A549 (cell line): ENCODE data around the gene UTF1. TPM values are rescaled to one million over a fixed set of nuclear protein-coding genes. Genes with fewer than 3 reads are reported as not detected.

Experiments
- ATAC-seq, 2 experiments: fragments of 200-7000 bp in 1 of 2; fragments of >200 bp in 1 of 2; cut with Nextera tagmentation in 1 of 2; cut with Tn5 transposase in 1 of 2; 3 replicates each; pipeline versions ENCODE4 v1.8.0 to v1.9.1; 2018 to 2020; ENCODE audit warnings: mild to moderate bottlenecking in 1 of 2, moderate library complexity in 1 of 2
- CTCF ChIA-PET: fragments of 300-600 bp; sonication (Branson Sonifier 250); formaldehyde crosslinking; extraction: SDS; loops from one replicate; lab custom pipeline; 2021; ENCODE audit warnings: antibody characterized with exemption, inconsistent platforms; lab: Yijun Ruan, JAX
- POLR2A ChIA-PET: fragments of 350-600 bp; formaldehyde crosslinking; extraction: SDS; loops from one replicate; lab custom pipeline; 2021; ENCODE audit warnings: antibody characterized with exemption, inconsistent platforms; lab: Yijun Ruan, JAX
- DNase-seq, 2 experiments: peaks; one replicate each; pipeline versions ENCODE4 v3.0.0 to v3.0.0-alpha.2; 2011 to 2016; ENCODE audit warnings: low read depth in 1 of 2, low spot score in 1 of 2
- FAIRE-seq: peaks from 2 replicates; lab custom pipeline; 2011; peaks lifted over from hg19 to GRCh38; lab: Jason Lieb, UNC
- H3K27ac ChIP-seq, 2 experiments: fragments of >200 bp; sonication (Bioruptor Twin); formaldehyde crosslinking; 3 replicates each; pipeline ENCODE4 v1.5.1; 2016 to 2017
- H3K4me1 ChIP-seq: fragments of >200 bp; sonication (Bioruptor Twin); formaldehyde crosslinking; 3 replicates; pipeline ENCODE4 v1.6.1; 2016
- H3K4me2 ChIP-seq: fragments of >200 bp; sonication (Bioruptor Twin); formaldehyde crosslinking; 3 replicates; pipeline ENCODE4 v1.6.1; 2016
- H3K4me3 ChIP-seq: fragments of >200 bp; sonication (Bioruptor Twin); formaldehyde crosslinking; 3 replicates; pipeline ENCODE4 v1.5.1; 2016
- H3K9me3 ChIP-seq: fragments of >200 bp; sonication (Bioruptor Twin); formaldehyde crosslinking; 3 replicates; pipeline ENCODE4 v1.6.1; 2016
- BHLHE40 ChIP-seq: IDR thresholded peaks from 2 replicates; pipeline ENCODE4 v1.6.1; 2012; ENCODE audit warnings: low read depth, low read length, inconsistent platforms
- CBX2 ChIP-seq: fragments of 200-600 bp; sonication (generic); IDR thresholded peaks from 2 replicates; pipeline ENCODE4 v1.6.1; 2016; ENCODE audit warnings: low read depth, mild to moderate bottlenecking, borderline replicate concordance
- CBX8 ChIP-seq: fragments of 200-600 bp; sonication (generic); IDR thresholded peaks from 2 replicates; pipeline ENCODE4 v1.6.1; 2016
- ELK1 ChIP-seq: fragments of 150-350 bp; IDR thresholded peaks from 2 replicates; pipeline ENCODE4 v1.6.1; 2014; ENCODE audit warnings: low read depth, mild to moderate bottlenecking, low read length
- ESRRA ChIP-seq: fragments of 150-350 bp; IDR thresholded peaks from 2 replicates; pipeline ENCODE4 v1.6.1; 2014; ENCODE audit warnings: mild to moderate bottlenecking, low read length, borderline replicate concordance
- FOSB ChIP-seq: fragments of 250-450 bp; sonication (Bioruptor Pico); IDR thresholded peaks from 2 replicates; pipeline ENCODE4 v1.5.0; 2020; ENCODE audit warnings: mild to moderate bottlenecking, moderate library complexity
- FOXS1 ChIP-seq: fragments of 250-450 bp; sonication (Bioruptor Pico); IDR thresholded peaks from 2 replicates; pipeline ENCODE4 v1.5.0; 2020; ENCODE audit warnings: mild to moderate bottlenecking, moderate library complexity
- GATA3 ChIP-seq: IDR thresholded peaks from 2 replicates; pipeline ENCODE4 v1.6.1; 2012; ENCODE audit warnings: borderline replicate concordance
- HOXB5 ChIP-seq: fragments of 250-450 bp; sonication (Bioruptor Pico); IDR thresholded peaks from 2 replicates; pipeline ENCODE4 v1.5.0; 2020; ENCODE audit warnings: mild to moderate bottlenecking, moderate library complexity
- JUN ChIP-seq, 2 experiments: fragments of >200 bp; sonication (Bioruptor Twin); formaldehyde crosslinking; IDR thresholded peaks; 2 replicates in 1 of 2; 3 replicates in 1 of 2; pipeline ENCODE4 v1.6.1; 2016 to 2017
- JUNB ChIP-seq: fragments of >200 bp; sonication (Bioruptor Twin); formaldehyde crosslinking; IDR thresholded peaks from 2 replicates; pipeline ENCODE4 v1.6.1; 2016
- MAX ChIP-seq: IDR thresholded peaks from 2 replicates; pipeline ENCODE4 v1.6.1; 2012
- POLR2A ChIP-seq: IDR thresholded peaks from 2 replicates; pipeline ENCODE4 v1.6.1; 2012; ENCODE audit warnings: mild to moderate bottlenecking, low read length
- POLR2AphosphoS2 ChIP-seq: conservative IDR thresholded peaks from 2 replicates; pipeline ENCODE4 v1.6.1; 2012; ENCODE audit warnings: low read length, improper control_type of control experiment, inconsistent platforms
- REST ChIP-seq: fragments of 200-600 bp; sonication (generic); IDR thresholded peaks from 2 replicates; pipeline ENCODE4 v1.6.1; 2016; ENCODE audit warnings: antibody characterized with exemption, mild to moderate bottlenecking, moderate library complexity
- TP53 ChIP-seq: fragments of 250-450 bp; sonication (Bioruptor Pico); IDR thresholded peaks from 2 replicates; pipeline ENCODE4 v1.5.0; 2021; ENCODE audit warnings: mild to moderate bottlenecking, moderate library complexity
- USF2 ChIP-seq: fragments of 450-650 bp; IDR thresholded peaks from 2 replicates; pipeline ENCODE4 v1.6.1; 2014; ENCODE audit warnings: antibody characterized with exemption
- ZC3H11A ChIP-seq: fragments of 450-650 bp; IDR thresholded peaks from 2 replicates; pipeline ENCODE4 v1.6.1; 2014; ENCODE audit warnings: antibody characterized with exemption, mild to moderate bottlenecking
- ZNF302 ChIP-seq: fragments of 250-450 bp; sonication (Bioruptor Pico); IDR thresholded peaks from 2 replicates; pipeline ENCODE4 v1.9.0; 2021; ENCODE audit warnings: inconsistent platforms, mild to moderate bottlenecking, moderate library complexity
- WGBS: methylation state at CpG from one replicate; pipeline ENCODE4 v1.1.6; 2017; ENCODE audit errors: missing lambda C conversion rate; 5-methylcytosine and 5-hydroxymethylcytosine counted together
- polyA plus RNA-seq, 4 experiments: library from polyadenylated mRNA; depleted of rRNA in 3 of 4; stranded (reverse); fragments of >200 nt; fragmentation: RNase III in 1 of 4; extraction: RNeasy Plus Mini Kit Qiagen cat#74134 plus additional on column Dnase treatment in 1 of 4; gene quantifications; 2 replicates in 3 of 4; 3 replicates in 1 of 4; pipeline ENCODE4 v1.2.3, GENCODE V29; 2011 to 2017

Gene UTF1
- polyA plus RNA-seq, 2 of the 4 experiments (the other 2 are of a cell fraction): not detected

GRCh38 chr10:133276435-133277201 is 46.6 kb downstream of the UTF1 start, which contains the start of gene ADAM8:
ADAM8 (minus strand) TSS chr10:133276868; CDS start chr10:133276817, 51 bp downstream.
- WGBS: 87% methylated on average over 30 of the region's 63 CpGs
- no peak for ATAC-seq
- Histone ChIP-seq H3K4me1 (peaks cover 4% of the 10 kb centered on the region; the same call in 1 of the 3 replicates), H3K4me3 (no peak within 1 kb of the TSS), H3K27ac (no peak within 1 kb of the TSS), H3K9me3 (no peaks in the 10 kb centered on the region), H3K4me2 (no peak within 1 kb of the TSS)
- no peak for FAIRE-seq
- ChIA-PET CTCF (interaction anchor here (0.7 to 4.3 kb wide), 5 partner anchors 9 to 474 kb away, joined by 3 to 21 read pairs (median 4); no protein-coding TSS in a partner anchor), POLR2A (no interaction called here)
- no peak for DNase-seq
- no peak for TF ChIP-seq POLR2AphosphoS2
- no peak for TF ChIP-seq ZNF302

- DNase-seq (no peak), FAIRE-seq (no peak), ATAC-seq (no peak)
- H3K4me3 ChIP-seq: no peak overlapping the region
- peaks cover 4% of the 10 kb centered on the region; the same call in 1 of the 3 replicates for H3K4me1 ChIP-seq
- CTCF ChIA-PET: interaction anchor here (0.7 to 4.3 kb wide), 5 partner anchors 14 to 475 kb away, joined by 3 to 21 read pairs (median 4); no protein-coding TSS in a partner anchor
- POLR2A ChIA-PET: no interaction called here
- 80% methylated on average over 11 of the region's 25 CpGs for WGBS
- TF ChIP-seq HOXB5 (CRISPR knock-in tag) (no peak), POLR2A (no peak), TP53 (CRISPR knock-in tag) (no peak), REST (no peak), ELK1 (no peak), CBX2 (no peak), ESRRA (no peak), BHLHE40 (no peak), GATA3 (no peak), FOSB (CRISPR knock-in tag) (no peak), MAX (no peak), FOXS1 (no peak), USF2 (no peak), JUN (IDR thresholded peaks at IDR 0.05) (no peak), JUNB (no peak), CBX8 (no peak), ZC3H11A (no peak)
- H3K27ac ChIP-seq: no peak overlapping the region
- H3K9me3 ChIP-seq: no peaks in the 10 kb centered on the region
- H3K4me2 ChIP-seq: no peak overlapping the region
Observed at GRCh38 chr10:133277277-133277992, 47.4 kb downstream of the UTF1 start.
